K562 (cell line): ENCODE data around the gene NRM. TPM values are rescaled to one million over a fixed set of nuclear protein-coding genes. Genes with fewer than 3 reads are reported as not detected.

Experiments
- CXXC5 ChIP-seq: fragments of 250-450 bp; sonication (Bioruptor Pico); IDR thresholded peaks from 2 replicates; pipeline ENCODE4 v1.8.0; 2022; ENCODE audit warnings: inconsistent platforms, mild to moderate bottlenecking, moderate library complexity
- ETS1 ChIP-seq: conservative IDR thresholded peaks from 2 replicates; pipeline ENCODE4 v1.6.1; 2011; ENCODE audit warnings: low read depth, mild to moderate bottlenecking, low read length; ENCODE audit not compliant: control insufficient read depth
- HOXB6 ChIP-seq: fragments of 250-450 bp; sonication (Bioruptor Pico); IDR thresholded peaks from 2 replicates; pipeline ENCODE4 v1.5.1; 2022; ENCODE audit warnings: mild to moderate bottlenecking, borderline replicate concordance
- KHSRP ChIP-seq: fragments of 450-650 bp; IDR thresholded peaks from 2 replicates; pipeline ENCODE4 v1.6.1; 2017
- RFX7 ChIP-seq: fragments of 250-450 bp; sonication (Bioruptor Pico); IDR thresholded peaks from 2 replicates; pipeline ENCODE4 v1.5.1; 2021; ENCODE audit warnings: mild to moderate bottlenecking
- TEAD1 ChIP-seq, 2 experiments: fragments of 450-650 bp in 1 of 2; sonication (generic) in 1 of 2; formaldehyde crosslinking; IDR thresholded peaks; 2 replicates each; pipeline versions ENCODE4 v1.4.0 to v1.8.0; 2020 to 2022; ENCODE audit warnings: mild to moderate bottlenecking in 2 of 2, missing genetic modification reagents in 1 of 2
- ZC3H11A ChIP-seq: IDR thresholded peaks from 2 replicates; pipeline ENCODE4 v1.6.1; 2012; ENCODE audit warnings: low read depth, low read length, improper control_type of control experiment
- ZEB2 ChIP-seq: fragments of 450-650 bp; IDR thresholded peaks from 2 replicates; pipeline ENCODE4 v1.6.1; 2016
- ZNF280B ChIP-seq: fragments of 250-450 bp; sonication (Bioruptor Pico); IDR thresholded peaks from 2 replicates; pipeline ENCODE4 v1.5.1; 2021; ENCODE audit warnings: mild to moderate bottlenecking
- ZNF347 ChIP-seq: fragments of 450-650 bp; formaldehyde crosslinking; IDR thresholded peaks from 2 replicates; pipeline ENCODE4 v1.4.0; 2020; ENCODE audit warnings: low read depth, mild to moderate bottlenecking, moderate library complexity
- polyA plus RNA-seq, 8 experiments: library from polyadenylated mRNA; depleted of rRNA in 4 of 8; stranded (reverse) in 5 of 8; unstranded in 3 of 8; fragments of >200 nt; fragmentation: Nextera tagmentation in 2 of 8; fragmentation: Illumina TruSeq in 1 of 8; extraction: Ambion mirVana in 2 of 8; extraction: Trizol in 1 of 8; gene quantifications; 2 replicates each; pipeline versions ENCODE4 v1.2.1 to v1.2.3, GENCODE V29; 2011 to 2014; ENCODE audit warnings: inconsistent platforms in 1 of 8, missing spikeins in 1 of 8
- total RNA-seq, 7 experiments: library from RNA; depleted of rRNA in 6 of 7; stranded (reverse); fragments of >200 nt in 6 of 7; fragmentation: Illumina TruSeq in 2 of 7; extraction: Trizol in 2 of 7; gene quantifications; 2 replicates each; pipeline versions ENCODE4 v1.2.1 to v1.2.3, GENCODE V29; 2011 to 2021; ENCODE audit warnings: low replicate concordance in 1 of 7
- TF ChIP-seq, protein P1 (sequence below): fragments of 450-650 bp; IDR thresholded peaks from 2 replicates; pipeline ENCODE4 v1.6.1; 2014; ENCODE audit warnings: low read depth, mild to moderate bottlenecking, moderate library complexity, borderline replicate concordance

Gene NRM
- total and polyA plus RNA-seq, 9 of the 15 experiments (the other 6 are each of a cell fraction or from before 2014, with no cell fraction given): 9.7 to 58.2 (median 18.1) TPM

DNA sequence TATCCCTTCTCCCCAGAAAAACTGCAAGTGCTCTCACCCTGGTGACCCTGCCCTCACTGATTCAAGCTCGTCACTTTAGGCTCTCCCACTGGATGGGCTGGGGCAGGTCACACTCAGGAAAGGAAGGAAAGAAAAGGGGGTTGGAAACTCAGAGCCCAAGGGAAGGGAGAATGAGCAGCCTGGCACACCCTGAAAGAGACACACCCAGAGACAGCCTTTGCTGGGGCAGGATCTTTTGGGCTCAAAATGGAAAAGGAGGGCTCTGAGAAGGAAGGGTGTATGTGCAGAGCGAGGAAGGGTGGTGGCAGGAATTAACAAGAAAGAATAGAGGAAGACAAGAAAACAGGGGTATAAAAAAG lies 6.8 kb downstream of the NRM start (continued):
- TF ChIP-seq TEAD1 (CRISPR knock-in tag; IDR thresholded peaks at IDR 0.05) (no peak), HOXB6 (CRISPR knock-in tag) (no peak), RFX7 (CRISPR knock-in tag) (no peak), ZNF347 (CRISPR knock-in tag) (no peak), KHSRP (no peak), ZEB2 (no peak), ZNF280B (CRISPR knock-in tag) (no peak), ZC3H11A (no peak), CXXC5 (no peak), ETS1 (no peak)
- TF ChIP-seq, protein P1, sequence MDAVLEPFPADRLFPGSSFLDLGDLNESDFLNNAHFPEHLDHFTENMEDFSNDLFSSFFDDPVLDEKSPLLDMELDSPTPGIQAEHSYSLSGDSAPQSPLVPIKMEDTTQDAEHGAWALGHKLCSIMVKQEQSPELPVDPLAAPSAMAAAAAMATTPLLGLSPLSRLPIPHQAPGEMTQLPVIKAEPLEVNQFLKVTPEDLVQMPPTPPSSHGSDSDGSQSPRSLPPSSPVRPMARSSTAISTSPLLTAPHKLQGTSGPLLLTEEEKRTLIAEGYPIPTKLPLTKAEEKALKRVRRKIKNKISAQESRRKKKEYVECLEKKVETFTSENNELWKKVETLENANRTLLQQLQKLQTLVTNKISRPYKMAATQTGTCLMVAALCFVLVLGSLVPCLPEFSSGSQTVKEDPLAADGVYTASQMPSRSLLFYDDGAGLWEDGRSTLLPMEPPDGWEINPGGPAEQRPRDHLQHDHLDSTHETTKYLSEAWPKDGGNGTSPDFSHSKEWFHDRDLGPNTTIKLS: no peak
